AG10803 (cell line): Measurements from ENCODE around the gene UTF1.

Source experiments
- DNase-seq: peaks from one replicate; pipeline ENCODE4 v3.0.0; 2010; ENCODE audit warnings: low read depth
- H3K4me3 ChIP-seq: 2 replicates; pipeline ENCODE4 v1.5.1; 2011; ENCODE audit warnings: mild to moderate bottlenecking, low read length, control low read depth
- CTCF ChIP-seq: conservative IDR thresholded peaks from 2 replicates; pipeline ENCODE4 v1.5.1; 2011; ENCODE audit warnings: mild to moderate bottlenecking, low read length, control low read depth, inconsistent platforms

Gene UTF1

GRCh38 chr10:133213641-133214467, 16.2 kb upstream of the UTF1 start:
- no peak overlapping the region for H3K4me3 ChIP-seq
- TF ChIP-seq CTCF = no peak
- DNase-seq = no peak

GRCh38 chr10:133214468-133215410, 15.3 kb upstream of the UTF1 start:
- H3K4me3 ChIP-seq = no peak overlapping the region
- no peak for TF ChIP-seq CTCF
- no peak for DNase-seq

GRCh38 chr10:133215586-133215985, 14.4 kb upstream of the UTF1 start:
- no peak for TF ChIP-seq CTCF
- DNase-seq = no peak
- H3K4me3 ChIP-seq = no peak overlapping the region

GRCh38 chr10:133216776-133217175, 13.2 kb upstream of the UTF1 start:
- no peak for DNase-seq
- no peak for TF ChIP-seq CTCF
- H3K4me3 ChIP-seq = no peak overlapping the region

GRCh38 chr10:133217800-133218589, 12.0 kb upstream of the UTF1 start:
- no peak overlapping the region for H3K4me3 ChIP-seq
- DNase-seq = no peak
- TF ChIP-seq CTCF = no peak

- H3K4me3 ChIP-seq = no peak overlapping the region
- no peak for DNase-seq
- no peak for TF ChIP-seq CTCF
Measured at GRCh38 chr10:133218891-133219290, 11.1 kb upstream of the UTF1 start.
